GM23338 (cell line): ENCODE data around the gene NKX6-1. TPM values are rescaled to one million over a fixed set of nuclear protein-coding genes. Genes with fewer than 3 reads are reported as not detected.

Experiments
- ATAC-seq: fragments of 200-7000 bp; cut with Tn5 transposase; 3 replicates; pipeline ENCODE4 v1.9.1; 2020
- DNase-seq: peaks from one replicate; pipeline ENCODE4 v3.0.0-alpha.2; 2015; ENCODE audit warnings: low spot score
- H2AFZ ChIP-seq: fragments of 200-600 bp; sonication (generic); 2 replicates; pipeline ENCODE4 v1.8.0; 2016; ENCODE audit warnings: antibody characterized with exemption, mild to moderate bottlenecking, moderate library complexity
- H3F3A ChIP-seq: fragments of 200-600 bp; sonication (generic); replicated peaks from 2 replicates; pipeline ENCODE4 v1.8.0; 2017; ENCODE audit warnings: antibody characterized with exemption, mixed run types, low read depth
- H3K27ac ChIP-seq: fragments of 200-600 bp; sonication (generic); 2 replicates; pipeline ENCODE4 v1.6.1; 2016; ENCODE audit warnings: low read depth
- H3K27me3 ChIP-seq: fragments of 200-600 bp; sonication (generic); 2 replicates; pipeline ENCODE4 v1.8.0; 2016; ENCODE audit warnings: mild to moderate bottlenecking, mixed run types, moderate library complexity; ENCODE audit not compliant: insufficient read depth
- H3K36me3 ChIP-seq: fragments of 200-600 bp; sonication (generic); 2 replicates; pipeline ENCODE4 v1.8.0; 2016; ENCODE audit warnings: mild to moderate bottlenecking; ENCODE audit not compliant: insufficient read depth
- H3K4me1 ChIP-seq: fragments of 200-600 bp; sonication (generic); 2 replicates; pipeline ENCODE4 v1.8.0; 2016; ENCODE audit warnings: mild to moderate bottlenecking, moderate library complexity; ENCODE audit not compliant: insufficient read depth
- H3K4me2 ChIP-seq: fragments of 200-600 bp; sonication (generic); 2 replicates; pipeline ENCODE4 v1.7.1; 2017; ENCODE audit warnings: mixed run types
- H3K4me3 ChIP-seq: fragments of 200-600 bp; sonication (generic); 2 replicates; pipeline ENCODE4 v1.6.1; 2016; ENCODE audit warnings: mixed run types
- H3K79me2 ChIP-seq: fragments of 200-600 bp; sonication (generic); replicated peaks from 2 replicates; pipeline ENCODE4 v1.8.0; 2017; ENCODE audit warnings: mild to moderate bottlenecking; ENCODE audit not compliant: insufficient read depth
- H3K9me2 ChIP-seq: fragments of 200-600 bp; sonication (generic); 2 replicates; pipeline ENCODE4 v1.8.0; 2017; ENCODE audit not compliant: insufficient read depth
- H4K20me1 ChIP-seq: fragments of 200-600 bp; sonication (generic); replicated peaks from 2 replicates; pipeline ENCODE4 v1.8.0; 2017; ENCODE audit warnings: mild to moderate bottlenecking; ENCODE audit not compliant: insufficient read depth
- H3K27ac Mint-ChIP-seq: 2 replicates; pipeline ENCODE4 v1.8.0; 2020; ENCODE audit warnings: inconsistent platforms, mild to moderate bottlenecking, moderate library complexity, mixed read lengths
- H3K27me3 Mint-ChIP-seq: 3 replicates; pipeline ENCODE4 v1.8.0; 2022; ENCODE audit warnings: low read depth, mild to moderate bottlenecking, moderate library complexity, mixed read lengths, inconsistent platforms; ENCODE audit not compliant: insufficient read depth, poor library complexity
- H3K36me3 Mint-ChIP-seq: 3 replicates; pipeline ENCODE4 v1.8.0; 2021; ENCODE audit warnings: low read depth, mild to moderate bottlenecking, inconsistent platforms, moderate library complexity, mixed read lengths
- H3K4me1 Mint-ChIP-seq: 3 replicates; pipeline ENCODE4 v1.8.0; 2020; ENCODE audit warnings: mild to moderate bottlenecking, inconsistent platforms, mixed read lengths
- H3K4me3 Mint-ChIP-seq: 3 replicates; pipeline ENCODE4 v1.8.0; 2021; ENCODE audit warnings: moderate library complexity, mild to moderate bottlenecking, inconsistent platforms, mixed read lengths
- H3K9me3 Mint-ChIP-seq: 3 replicates; pipeline ENCODE4 v1.8.0; 2020; ENCODE audit warnings: moderate library complexity, mild to moderate bottlenecking, inconsistent platforms, mixed read lengths
- EZH2 ChIP-seq: fragments of 200-600 bp; sonication (generic); IDR thresholded peaks from one replicate; pipeline ENCODE4 v1.8.0; 2017; ENCODE audit warnings: antibody characterized with exemption, mild to moderate bottlenecking, low read depth; ENCODE audit not compliant: unreplicated experiment
- EZH2phosphoT487 ChIP-seq: fragments of 200-600 bp; sonication (generic); IDR thresholded peaks from one replicate; pipeline ENCODE4 v1.8.1; 2018; ENCODE audit warnings: antibody characterized with exemption; ENCODE audit not compliant: unreplicated experiment
- JUNB ChIP-seq: IDR thresholded peaks from one replicate; pipeline ENCODE4 v1.6.1; 2016; ENCODE audit warnings: antibody characterized with exemption; ENCODE audit not compliant: unreplicated experiment
- STAT1 ChIP-seq: IDR thresholded peaks from one replicate; pipeline ENCODE4 v1.6.1; 2016; ENCODE audit warnings: antibody characterized with exemption; ENCODE audit not compliant: unreplicated experiment
- ZNF331 ChIP-seq: fragments of 250-450 bp; sonication (Bioruptor Pico); IDR thresholded peaks from 2 replicates; pipeline ENCODE4 v1.5.0; 2020; ENCODE audit warnings: low read depth, mild to moderate bottlenecking, moderate library complexity
- polyA plus RNA-seq: library from polyadenylated mRNA; unstranded; fragments of >200 nt; fragmentation: Nextera tagmentation; extraction: Ambion mirVana; gene quantifications from 2 replicates; pipeline ENCODE4 v1.2.1, GENCODE V29; 2016
- total RNA-seq: library from RNA; depleted of rRNA; stranded (reverse); fragments of >200 nt; shearing (Covaris generic); gene quantifications from 2 replicates; pipeline ENCODE4 v1.2.3, GENCODE V29; 2014
- TF ChIP-seq, protein P1 (sequence below), 2 experiments: fragments of 200-600 bp in 1 of 2; sonication (generic) in 1 of 2; conservative IDR thresholded peaks; 2 replicates each; pipeline versions ENCODE4 v1.5.1 to v1.6.1; 2016 to 2017; ENCODE audit warnings: antibody characterized with exemption in 2 of 2, low read depth in 2 of 2, mild to moderate bottlenecking in 2 of 2, moderate library complexity in 1 of 2

NKX6-1 gene
- total and polyA plus RNA-seq, 2 experiments from 2014 or later = 0.07 TPM; not detected in 1

DNA sequence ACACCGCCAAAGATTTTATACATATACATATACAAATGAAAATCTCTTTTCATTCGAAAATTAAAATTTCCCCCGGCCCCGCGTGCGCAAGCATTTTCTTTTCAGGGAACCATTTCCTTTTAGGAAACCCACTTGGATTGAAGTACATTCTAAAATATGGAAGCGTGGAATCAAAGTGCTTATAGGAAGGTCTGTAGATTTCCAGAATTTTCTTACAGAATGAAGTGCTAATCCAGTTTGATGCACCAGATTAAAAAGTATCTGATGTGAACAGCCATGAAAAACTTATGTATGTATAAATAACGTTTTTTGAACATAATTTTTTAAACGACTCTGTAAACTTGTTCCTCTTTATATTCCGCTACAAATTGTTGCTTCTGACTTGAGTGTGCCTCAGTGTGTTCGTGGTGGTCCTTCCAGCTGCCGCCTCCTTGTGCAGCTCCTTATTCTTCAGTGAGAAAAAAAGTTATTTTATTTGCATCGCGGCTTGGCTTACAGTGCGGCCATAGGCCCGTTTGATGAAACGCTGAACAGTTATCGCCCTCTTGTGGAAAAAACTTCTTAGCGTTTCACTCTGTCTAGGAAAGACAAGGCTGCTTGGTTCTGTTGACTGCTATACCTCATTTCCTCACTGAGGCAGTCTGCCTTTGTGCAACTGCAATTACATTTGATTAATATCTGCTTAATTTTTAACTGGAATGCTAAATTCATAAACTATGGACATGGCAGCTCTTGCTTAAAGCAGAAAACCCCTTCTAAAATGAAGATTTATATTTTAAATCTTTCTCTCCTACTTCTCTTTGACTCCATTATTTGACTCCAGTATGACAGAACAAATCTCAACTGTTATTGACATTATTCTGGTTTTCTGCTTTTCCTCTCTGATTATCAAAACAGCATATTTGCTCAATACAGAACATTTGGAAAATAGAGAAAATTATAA lies 4.7 kb upstream of the NKX6-1 start:
- Histone ChIP-seq H3K4me1 (peaks cover 42% of the 10 kb centered on the region), H3F3A (peaks cover 35% of the 10 kb centered on the region), H4K20me1 (peaks cover 10% of the 10 kb centered on the region; the same call in 1 of the 2 replicates), H3K27ac (no peak overlapping the region), H2AFZ (no peak overlapping the region), H3K4me3 (peak overlapping the region; percentile 52), H3K79me2 (no peaks in the 10 kb centered on the region), H3K4me2 (peak overlapping the region; percentile 96; the same call in 1 of the 2 replicates), H3K36me3 (no peaks in the 10 kb centered on the region), H3K9me2 (no peaks in the 10 kb centered on the region), H3K27me3 (peaks cover 61% of the 10 kb centered on the region)
- DNase-seq (peak; percentile 91), ATAC-seq (peak; percentile 36)
- no peaks in the 10 kb centered on the region; the same call in 2 of the 3 replicates for H3K36me3 Mint-ChIP-seq
- H3K9me3 Mint-ChIP-seq = no peaks in the 10 kb centered on the region
- H3K4me1 Mint-ChIP-seq = peaks cover 46% of the 10 kb centered on the region
- no peak overlapping the region for H3K27ac Mint-ChIP-seq
- H3K4me3 Mint-ChIP-seq = peak overlapping the region; percentile 57
- TF ChIP-seq EZH2phosphoT487 (peak; percentile 37), JUNB (no peak), EZH2 (peak; percentile 84)
- TF ChIP-seq, protein P1, sequence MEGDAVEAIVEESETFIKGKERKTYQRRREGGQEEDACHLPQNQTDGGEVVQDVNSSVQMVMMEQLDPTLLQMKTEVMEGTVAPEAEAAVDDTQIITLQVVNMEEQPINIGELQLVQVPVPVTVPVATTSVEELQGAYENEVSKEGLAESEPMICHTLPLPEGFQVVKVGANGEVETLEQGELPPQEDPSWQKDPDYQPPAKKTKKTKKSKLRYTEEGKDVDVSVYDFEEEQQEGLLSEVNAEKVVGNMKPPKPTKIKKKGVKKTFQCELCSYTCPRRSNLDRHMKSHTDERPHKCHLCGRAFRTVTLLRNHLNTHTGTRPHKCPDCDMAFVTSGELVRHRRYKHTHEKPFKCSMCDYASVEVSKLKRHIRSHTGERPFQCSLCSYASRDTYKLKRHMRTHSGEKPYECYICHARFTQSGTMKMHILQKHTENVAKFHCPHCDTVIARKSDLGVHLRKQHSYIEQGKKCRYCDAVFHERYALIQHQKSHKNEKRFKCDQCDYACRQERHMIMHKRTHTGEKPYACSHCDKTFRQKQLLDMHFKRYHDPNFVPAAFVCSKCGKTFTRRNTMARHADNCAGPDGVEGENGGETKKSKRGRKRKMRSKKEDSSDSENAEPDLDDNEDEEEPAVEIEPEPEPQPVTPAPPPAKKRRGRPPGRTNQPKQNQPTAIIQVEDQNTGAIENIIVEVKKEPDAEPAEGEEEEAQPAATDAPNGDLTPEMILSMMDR (conservative IDR thresholded peaks at IDR 0.05; ENCODE audit: low read depth in 2 of 2) = peak; percentile 82 to 90
- H3K27me3 Mint-ChIP-seq = peaks cover 59% of the 10 kb centered on the region

DNA sequence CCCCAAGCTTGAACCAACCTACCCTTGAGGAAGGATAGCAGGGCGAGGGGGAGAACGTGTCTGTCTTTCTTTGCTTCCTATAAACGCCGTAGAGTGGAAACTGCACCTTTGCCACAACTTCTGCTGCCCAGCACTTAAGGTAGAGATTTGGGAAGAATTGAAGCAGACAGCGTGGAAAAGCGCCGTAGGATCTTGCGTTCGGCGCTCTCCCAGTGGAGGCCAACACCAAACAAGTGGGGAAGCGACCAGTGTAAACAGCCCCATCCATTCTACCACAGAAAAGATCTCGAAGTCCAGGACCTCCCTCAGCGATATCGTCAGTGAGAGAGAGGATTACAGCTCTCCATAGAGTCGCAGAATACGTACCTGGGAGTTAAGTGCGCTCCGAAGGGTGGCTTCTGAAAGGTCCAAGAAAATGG lies 3.9 kb upstream of the NKX6-1 start:
- peak overlapping the region; percentile 96 for H3K4me2 ChIP-seq
- H3K9me2 ChIP-seq = no peaks in the 10 kb centered on the region
- peak overlapping the region; percentile 56; the same call in 2 of the 3 replicates for H3K4me3 Mint-ChIP-seq
- H4K20me1 ChIP-seq = peaks cover 10% of the 10 kb centered on the region; the same call in 1 of the 2 replicates
- H3K4me1 ChIP-seq = peaks cover 48% of the 10 kb centered on the region
- no peaks in the 10 kb centered on the region for H3K9me3 Mint-ChIP-seq
- H3K27ac Mint-ChIP-seq = no peak overlapping the region
- peaks cover 47% of the 10 kb centered on the region for H3K4me1 Mint-ChIP-seq
- H3K36me3 Mint-ChIP-seq = no peaks in the 10 kb centered on the region; the same call in 2 of the 3 replicates
- TF ChIP-seq EZH2phosphoT487 (peak; percentile 24), ZNF331 (CRISPR knock-in tag) (no peak), STAT1 (no peak)
- no peak overlapping the region for H3K27ac ChIP-seq
- DNase-seq = no peak
- H3F3A ChIP-seq = peaks cover 35% of the 10 kb centered on the region
- peaks cover 69% of the 10 kb centered on the region for H3K27me3 ChIP-seq
- peak; percentile 2; the same call in 1 of the 3 replicates for ATAC-seq
- peak overlapping the region; percentile 52 for H3K4me3 ChIP-seq
- no peaks in the 10 kb centered on the region for H3K36me3 ChIP-seq
- H3K27me3 Mint-ChIP-seq = peaks cover 67% of the 10 kb centered on the region
- H2AFZ ChIP-seq = no peak overlapping the region
- no peaks in the 10 kb centered on the region for H3K79me2 ChIP-seq
